Stimulated activated CD8-positive, alpha-beta memory T cell treated with anti-CD3 and anti-CD28 coated beads, Interleukin-7, amount 100 ng/mL, for 48 hours (primary cell): ENCODE results near the gene MAMDC4.
"Not testable (repeated sequence)": the region's sequence is repeated elsewhere in the genome, so short reads cannot be mapped to it uniquely, and the experiment has no call there.

Experiments used
- DNase-seq, 2 donors: peaks; one replicate each; pipeline ENCODE4 v3.0.0-alpha.2; 2020; ENCODE audit warnings: low read depth in 1 of 2; ENCODE audit errors: extremely low read depth in 1 of 2

MAMDC4 gene

DNA sequence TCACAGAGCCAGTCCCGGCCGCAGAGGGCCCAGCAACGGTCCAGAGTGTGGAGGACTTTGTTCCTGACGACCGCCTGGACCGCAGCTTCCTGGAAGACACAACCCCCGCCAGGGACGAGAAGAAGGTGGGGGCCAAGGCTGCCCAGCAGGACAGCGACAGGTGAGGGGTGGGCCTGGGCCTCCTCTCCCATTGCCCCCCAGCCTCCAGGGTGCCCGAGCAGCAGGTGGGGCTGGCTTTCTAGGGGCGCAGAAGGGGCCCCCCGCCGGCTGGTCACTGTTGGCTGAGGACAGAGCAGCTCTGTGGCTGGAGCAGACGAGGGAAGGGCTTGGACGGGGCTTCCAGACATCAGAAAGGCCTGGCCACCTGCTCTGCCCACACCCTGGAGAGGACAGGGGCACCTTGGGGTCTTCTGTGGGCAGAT, 14.3 kb upstream of the MAMDC4 start:
- not testable (repeated sequence) for DNase-seq

DNA sequence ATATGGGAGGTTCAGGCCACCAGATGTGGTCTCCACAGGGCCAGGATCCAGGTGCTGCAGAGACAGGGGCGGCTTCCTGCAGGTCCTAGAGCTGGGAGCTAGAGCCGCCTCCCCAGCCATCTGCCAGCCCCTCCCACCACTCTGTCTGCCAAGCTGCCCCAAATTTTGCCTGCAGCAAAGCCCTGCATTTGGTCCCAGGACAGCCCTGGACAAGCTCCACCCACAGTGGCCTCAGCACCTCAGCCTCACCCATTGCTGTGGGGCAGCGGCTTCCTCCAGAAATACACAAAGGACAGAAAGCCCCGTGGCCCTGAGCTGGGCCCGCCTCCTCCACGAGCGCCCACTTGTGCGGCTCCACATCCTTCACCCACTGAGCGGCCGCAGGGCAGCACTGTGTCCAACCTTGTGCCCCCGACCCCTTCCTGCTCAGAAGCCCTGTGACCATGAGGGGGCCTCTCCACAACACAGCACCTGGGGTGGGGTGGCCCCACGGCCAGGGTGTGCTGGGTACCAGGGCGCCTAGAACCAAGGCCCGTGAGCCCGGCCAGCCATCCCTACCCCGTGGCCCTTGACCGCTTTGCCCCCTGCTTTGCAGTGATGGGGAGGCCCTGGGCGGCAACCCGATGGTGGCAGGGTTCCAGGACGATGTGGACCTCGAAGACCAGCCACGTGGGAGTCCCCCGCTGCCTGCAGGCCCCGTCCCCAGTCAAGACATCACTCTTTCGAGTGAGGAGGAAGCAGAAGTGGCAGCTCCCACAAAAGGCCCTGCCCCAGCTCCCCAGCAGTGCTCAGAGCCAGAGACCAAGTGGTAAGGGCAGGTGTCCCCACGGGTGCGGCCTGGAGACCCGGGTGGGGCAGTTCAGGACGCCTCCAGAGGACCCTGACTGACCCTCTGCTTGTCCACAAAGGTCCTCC, 13.6 kb upstream of the MAMDC4 start:
- DNase-seq: no peak

DNA sequence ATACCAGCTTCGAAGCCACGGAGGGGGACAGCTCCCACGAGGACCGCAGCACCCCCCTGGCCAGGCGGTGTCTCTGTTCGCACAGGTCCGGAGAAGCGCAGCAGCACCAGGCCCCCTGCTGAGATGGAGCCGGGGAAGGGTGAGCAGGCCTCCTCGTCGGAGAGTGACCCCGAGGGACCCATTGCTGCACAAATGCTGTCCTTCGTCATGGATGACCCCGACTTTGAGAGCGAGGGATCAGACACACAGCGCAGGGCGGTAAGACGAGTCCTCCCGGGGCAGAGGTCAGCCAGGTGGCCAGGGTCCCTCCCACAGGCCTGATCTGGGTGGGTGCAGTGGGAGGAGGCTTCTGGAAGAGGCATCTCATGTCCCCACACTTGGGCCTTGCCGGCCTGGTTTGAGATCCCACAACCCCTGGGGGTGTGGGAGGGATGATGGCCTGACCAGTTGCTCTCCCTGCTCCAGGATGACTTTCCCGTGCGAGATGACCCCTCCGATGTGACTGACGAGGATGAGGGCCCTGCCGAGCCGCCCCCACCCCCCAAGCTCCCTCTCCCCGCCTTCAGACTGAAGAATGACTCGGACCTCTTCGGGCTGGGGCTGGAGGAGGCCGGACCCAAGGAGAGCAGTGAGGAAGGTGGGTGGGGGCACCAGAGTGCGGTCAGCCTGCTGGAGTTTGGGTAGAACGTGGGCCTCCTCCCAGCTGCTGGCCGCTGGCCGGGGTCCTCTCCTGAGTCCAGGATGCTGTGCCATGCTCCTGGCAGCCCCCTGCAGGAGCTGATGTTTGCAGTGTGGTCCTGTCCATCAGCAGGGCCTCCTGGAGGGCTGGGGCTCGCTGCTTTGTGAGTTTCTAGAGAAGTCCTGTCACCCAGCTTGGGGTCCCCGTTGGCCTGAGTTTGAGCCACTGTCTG, 12.7 kb upstream of the MAMDC4 start:
- DNase-seq: no peak

DNA sequence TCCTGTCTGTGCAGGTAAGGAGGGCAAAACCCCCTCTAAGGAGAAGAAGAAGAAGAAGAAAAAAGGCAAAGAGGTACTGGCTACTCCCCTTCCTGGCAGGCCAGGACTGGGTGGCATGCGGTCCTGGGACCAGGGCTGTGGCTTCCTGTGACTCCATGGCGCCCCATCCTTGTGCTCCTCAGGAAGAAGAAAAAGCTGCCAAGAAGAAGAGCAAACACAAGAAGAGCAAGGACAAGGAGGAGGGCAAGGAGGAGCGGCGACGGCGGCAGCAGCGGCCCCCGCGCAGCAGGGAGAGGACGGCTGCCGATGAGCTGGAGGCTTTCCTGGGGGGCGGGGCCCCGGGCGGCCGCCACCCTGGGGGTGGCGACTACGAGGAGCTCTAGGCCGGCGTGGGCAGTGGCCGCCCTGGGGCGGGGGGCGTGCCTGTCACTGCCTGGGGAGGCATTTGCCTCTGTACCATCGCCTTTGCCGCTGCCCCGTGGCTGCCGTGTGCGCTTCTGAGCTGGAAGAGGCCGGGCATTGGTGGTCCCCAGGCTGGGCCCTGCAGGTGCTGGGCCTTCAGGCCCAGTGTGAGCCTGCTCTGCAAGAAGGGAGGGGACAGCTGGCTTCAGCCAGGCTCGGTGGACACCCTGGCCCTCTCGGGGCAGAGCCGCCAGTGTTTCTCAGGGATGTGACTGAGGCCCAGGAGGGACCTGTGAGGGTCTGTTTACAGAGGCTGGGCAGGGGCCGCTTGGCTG, 11.8 kb upstream of the MAMDC4 start:
- DNase-seq: no peak

DNA sequence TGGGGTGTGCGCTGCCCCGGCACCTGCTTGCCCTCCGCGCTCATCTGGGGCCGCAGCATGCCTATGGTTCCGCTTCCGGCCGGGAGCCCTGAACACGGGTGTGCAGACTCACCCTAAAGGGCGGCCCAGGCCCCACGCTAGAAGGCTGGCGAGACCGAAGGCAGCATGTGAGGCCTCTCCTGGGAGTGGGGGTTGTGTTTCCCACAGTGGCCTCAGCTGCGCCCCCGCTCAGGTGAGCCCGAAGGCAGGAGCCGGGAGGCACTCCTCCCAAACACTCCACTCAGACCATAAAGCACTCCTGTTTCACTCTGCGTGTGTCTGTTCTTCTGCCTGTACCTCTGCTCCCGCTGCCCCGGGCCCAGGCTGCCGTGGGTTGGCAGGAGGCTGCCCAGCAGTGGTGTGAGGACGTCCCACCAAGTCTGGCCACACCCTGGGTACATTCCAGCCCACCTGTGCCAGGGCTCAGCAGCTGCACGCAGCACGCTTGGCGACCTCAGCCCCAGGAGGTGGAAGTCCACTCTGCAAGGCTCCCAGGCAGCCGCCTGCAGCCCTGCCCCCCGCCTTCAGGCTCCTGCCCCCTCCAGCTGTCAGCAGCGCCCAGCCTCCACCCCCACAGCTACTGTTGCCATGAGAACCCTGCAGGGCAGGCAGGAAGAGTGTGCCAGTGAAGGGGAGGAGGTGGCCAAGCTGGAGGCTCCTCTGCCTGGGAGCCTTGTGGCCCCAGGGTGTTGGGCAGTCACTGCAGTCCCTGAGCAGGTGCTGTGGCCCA, 11.1 kb upstream of the MAMDC4 start:
- no peak for DNase-seq

DNA sequence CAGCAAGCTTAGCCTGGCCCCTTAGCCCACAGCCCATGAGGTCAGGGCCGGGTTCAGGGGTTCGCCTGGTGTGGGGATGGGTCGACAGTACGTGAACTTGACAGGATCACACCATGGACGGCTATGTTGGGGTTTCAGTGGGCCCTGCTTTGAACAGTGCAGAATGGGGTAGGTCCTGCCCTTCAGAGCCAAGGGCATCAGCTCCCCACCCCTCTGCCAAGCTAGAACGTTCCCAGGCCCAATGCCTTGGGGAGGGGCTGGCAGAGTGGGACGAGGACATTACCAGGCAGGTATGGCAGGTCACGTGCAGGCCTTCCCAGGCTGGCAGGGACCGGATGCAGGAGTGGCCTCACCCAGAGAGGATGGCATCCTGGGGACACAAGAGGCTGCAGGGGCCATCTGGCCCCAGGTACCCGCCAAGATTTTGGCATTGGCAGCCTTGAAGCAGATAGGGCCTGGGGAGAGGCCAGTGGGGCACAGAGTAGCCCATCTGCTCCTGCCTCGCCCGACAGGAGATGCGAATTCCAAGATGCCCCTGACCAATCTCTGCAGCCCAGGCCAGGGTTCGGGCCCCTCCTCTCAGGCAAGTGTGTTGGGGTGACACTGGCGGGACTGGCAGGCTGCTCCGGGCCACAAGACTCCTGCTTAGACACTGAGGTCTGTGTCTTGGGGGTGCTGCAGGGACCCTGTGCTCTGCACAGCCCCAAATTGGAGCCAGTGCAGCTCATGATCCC, 10.3 kb upstream of the MAMDC4 start:
- DNase-seq: not testable (repeated sequence)

DNA sequence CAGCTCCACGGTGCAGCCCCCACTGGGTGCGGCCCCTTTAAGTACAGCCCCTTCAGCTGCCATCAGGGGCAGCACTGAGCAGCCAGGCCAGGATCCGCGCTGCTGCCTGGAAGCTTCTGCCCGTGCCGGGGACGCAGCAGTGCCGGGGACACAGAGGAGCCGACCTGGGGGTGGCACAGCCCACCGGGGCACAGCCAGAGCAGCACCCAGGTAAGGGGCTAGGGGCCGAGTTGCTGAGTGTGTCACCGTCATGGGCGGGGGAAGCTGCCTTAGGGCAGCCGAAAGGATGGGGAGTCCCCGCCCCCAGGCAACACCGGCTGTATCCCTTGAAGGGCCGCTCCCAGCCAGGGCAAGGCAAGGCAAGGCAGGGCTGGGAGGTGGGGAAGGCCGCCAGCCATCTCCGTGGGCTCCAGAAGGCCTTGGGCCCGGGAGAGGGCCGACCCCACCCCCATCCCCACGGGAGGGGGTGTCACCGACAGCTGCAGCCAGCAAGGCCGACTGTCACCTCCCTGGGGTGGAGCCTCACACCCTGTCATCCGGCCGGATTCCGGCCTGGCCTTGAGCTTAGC, 9.7 kb upstream of the MAMDC4 start, which contains the start of gene AJM1:
TSS of gene AJM1 (plus strand) at position 99 of the 569 bp plus-strand sequence. CDS start 1,937 bp downstream, outside the sequence.
- peak in 1 of 2 donors; percentile 65 for DNase-seq

DNA sequence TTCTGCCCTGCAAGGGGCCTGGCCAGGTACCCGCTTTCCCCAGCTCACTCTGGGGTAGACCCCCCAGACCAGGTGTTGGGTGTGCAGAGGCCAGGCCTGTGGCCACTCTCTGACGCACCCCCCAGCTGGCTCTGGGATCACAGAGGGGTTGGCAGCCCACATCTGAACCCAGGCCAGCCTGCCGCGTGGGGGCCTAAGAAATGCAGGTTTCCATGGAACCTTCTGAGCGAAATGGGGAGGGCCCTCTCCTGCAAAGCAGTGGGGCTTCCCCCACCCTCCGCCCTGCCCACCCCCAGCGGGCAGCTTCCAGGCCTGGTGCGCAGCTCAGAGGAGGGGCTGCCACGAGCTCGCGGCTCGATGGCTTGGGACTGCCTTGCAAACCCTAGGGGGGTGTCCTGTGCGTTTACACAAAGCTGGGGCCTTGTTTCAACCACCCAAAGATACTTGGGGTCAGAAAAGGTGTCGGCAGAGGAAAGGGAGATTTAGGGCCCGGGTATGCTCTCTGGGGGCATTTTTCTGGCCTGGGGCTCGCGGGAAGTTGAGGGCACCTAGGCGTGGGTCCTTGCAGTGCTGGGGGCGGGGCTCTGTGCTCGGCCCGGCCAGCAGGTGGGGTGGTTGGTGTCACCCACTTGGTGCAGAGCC, 8.9 kb upstream of the MAMDC4 start:
- DNase-seq: not testable (repeated sequence)

DNA sequence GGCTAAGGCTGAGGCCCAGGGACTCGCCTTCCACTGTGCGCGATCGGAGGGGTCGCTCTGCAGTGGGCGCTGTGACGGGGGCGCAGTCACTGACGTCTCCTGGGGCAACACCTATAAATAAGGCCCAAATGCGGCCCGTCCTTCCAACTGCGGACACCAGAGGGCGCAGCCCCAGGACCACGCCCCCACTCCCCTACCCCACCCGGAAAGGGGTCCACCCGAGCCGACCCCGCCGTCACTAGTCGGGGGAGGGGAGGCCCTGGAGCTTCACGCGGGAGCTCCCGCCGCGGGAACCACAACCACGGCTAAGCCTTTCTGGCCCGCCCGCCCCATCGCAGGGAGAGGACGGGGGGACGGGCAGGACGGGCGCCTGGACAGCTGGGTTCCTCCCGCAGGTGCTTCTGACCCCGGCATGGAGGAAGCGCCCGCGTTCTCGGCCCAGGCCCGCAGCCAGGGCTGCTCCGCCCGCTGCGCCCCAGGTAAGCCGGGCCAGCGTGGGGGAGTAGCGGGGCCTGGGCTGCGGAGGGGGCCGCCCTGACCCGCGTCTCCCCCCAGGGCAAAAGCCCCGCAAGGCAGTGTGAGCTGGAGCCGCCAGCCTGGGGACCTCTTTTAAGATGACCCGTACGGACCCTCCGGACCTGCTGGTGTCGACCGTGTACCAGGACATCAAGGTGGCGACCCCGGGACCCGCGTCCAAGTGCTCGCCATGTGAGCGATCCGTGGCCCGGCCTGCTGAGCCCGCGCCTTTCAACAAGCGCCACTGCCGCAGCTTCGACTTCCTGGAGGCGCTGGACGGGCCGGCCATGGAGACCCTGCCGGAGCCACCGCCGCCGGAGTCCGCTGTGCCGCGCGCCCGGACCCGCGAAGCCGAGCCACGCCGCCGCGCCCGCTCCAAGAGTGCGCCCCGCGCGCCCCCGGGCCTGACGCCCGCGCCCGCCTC, 8.1 kb upstream of the MAMDC4 start:
- DNase-seq: peak in 1 of 2 donors; percentile 28

DNA sequence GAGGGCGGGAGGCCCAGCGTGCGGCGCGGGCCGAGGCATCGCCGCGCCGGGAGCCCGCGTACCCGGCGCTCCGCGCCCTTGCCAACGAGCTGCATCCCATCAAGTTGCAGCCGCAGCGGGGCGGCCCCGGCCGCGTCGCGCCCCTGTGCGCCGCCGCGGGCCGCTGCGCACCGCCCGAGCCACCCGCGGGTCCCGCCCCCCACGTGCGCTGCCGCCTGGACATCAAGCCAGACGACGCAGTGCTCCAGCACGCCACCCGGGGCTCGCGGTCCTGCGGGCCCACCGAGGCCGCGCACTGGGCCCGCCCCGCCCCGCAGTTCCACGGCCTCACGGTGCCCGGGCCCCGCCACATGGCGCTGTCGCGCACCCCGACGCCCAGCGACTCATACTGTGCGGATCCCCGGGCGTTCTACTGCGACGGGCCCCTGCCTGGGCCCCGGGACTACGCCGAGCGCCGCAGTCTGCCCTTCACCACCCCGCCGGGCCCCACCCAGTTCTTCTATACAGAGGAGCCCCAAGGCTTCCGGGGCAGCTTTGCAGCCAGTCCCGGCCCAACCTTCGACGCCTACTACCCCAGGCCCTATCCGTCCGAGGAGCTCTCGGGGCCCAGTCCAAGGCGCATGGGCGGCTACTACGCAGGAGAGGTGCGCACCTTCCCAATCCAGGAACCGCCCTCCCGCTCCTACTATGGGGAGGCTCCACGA, 7.2 kb upstream of the MAMDC4 start:
- no peak for DNase-seq

DNA sequence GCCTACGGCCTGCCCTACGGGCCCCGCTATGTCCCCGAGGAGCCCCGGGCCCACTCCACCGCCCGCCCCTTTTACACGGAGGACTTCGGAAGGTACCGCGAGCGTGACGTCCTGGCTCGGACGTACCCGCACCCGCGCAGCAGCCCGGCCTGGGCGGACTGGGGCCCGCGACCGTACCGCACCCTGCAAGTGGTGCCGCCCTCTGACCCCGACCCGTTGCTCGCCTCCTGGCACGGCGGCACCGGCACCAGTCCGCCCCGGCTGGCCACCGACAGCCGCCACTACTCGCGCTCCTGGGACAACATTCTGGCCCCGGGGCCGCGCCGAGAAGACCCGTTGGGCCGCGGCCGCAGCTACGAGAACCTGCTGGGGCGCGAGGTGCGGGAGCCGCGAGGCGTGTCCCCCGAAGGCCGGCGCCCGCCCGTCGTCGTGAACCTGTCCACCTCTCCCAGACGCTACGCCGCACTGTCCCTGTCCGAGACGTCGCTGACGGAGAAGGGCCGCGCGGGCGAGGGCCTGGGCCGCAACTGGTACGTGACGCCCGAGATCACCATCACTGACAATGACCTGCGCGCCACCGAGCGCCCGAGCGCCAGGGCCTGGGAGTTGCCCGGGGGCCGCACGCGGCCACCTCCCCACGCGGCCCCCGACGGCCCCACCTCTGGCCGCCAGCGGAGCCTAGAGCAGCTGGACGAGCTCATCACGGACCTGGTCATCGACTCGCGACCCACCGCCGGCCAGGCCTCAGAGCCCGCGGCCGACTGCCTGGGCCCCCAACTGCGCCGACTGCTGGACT, 6.5 kb upstream of the MAMDC4 start:
- no peak for DNase-seq

DNA sequence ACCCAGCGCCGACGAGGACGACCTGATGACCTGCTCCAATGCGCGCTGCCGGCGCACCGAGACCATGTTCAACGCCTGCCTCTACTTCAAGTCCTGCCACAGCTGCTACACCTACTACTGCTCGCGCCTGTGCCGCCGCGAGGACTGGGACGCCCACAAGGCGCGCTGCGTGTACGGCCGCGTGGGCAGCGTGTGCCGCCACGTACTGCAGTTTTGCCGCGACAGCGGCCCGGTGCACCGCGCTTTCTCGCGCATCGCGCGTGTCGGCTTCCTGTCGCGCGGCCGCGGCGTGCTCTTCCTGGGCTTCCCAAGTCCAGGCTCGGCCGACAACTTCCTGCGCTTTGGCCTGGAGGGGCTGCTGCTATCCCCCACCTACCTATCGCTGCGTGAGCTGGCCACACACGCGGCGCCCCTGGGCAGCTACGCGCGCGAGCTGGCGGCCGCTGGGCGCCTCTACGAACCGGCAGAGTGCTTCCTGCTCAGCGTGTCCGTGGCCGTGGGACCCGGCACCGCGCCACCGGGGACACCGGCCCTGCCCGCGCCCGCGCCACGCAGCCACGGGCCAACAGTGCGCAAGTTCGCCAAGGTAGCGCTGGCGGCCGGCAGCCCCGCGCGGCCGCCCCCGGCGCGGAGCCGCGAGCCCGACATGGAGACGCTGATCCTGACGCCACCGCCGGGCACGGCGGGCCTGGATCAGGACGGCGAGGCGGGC, 5.6 kb upstream of the MAMDC4 start:
- no peak for DNase-seq

DNA sequence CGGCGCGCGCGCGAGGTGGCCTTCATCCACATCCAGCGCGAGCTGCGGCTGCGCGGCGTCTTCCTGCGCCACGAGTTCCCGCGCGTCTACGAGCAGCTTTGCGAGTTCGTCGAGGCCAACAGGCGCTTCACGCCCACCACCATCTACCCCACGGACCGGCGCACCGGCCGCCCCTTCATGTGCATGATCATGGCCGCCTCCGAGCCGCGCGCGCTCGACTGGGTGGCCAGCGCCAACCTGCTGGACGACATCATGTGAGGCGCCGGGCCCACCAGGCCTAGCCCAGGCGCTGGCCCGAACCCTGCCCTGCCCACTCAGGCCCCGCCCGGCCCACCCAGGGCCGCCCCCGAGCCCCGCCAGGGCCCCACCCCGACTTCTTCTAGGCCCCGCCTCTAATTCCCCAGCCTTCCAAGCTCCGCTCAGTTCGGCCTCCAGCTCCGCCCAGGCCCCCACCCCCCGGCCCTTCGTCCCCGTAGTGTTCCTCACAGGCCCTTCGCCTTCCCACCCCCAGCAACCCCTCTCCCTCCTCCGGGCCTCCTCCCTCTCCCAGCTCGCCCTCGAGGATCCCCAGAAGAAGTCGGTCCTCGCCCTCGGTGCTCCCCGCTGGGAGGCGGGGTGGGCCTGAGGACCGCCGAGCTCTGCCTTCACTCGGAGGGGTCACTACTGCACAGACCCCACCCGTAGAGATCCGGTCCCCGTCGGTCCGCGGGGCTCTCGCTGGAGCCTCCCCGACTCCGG, 4.9 kb upstream of the MAMDC4 start:
- peak in 1 of 2 donors; percentile 22 for DNase-seq

DNA sequence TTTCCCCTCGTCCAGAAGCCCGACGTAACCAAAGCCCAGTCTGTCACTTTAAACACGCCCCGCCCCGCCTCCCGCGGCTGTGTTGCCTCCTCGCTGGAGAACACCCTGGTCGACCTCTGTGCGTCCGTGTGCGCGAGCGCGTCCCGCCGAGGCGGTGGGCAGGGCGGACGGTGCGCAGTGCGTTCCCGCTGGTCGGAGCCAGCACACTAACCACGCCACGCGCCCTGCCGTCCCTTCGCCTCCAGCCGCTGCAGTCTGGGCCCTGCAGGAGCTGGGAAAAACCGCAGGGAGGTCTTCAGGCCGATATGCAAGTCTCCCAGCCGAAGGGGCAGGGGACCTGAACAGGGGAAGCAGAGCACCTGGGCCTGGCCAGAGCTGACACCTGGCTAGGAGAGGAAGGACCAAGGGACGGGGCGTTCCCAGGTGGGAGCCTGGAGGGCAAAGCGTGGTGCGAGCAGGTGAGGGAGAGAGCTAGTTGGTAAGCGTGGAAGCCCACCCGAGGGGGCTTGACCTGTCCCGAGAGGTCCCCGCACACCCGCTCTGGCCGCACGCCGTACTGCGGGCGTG, 4.2 kb upstream of the MAMDC4 start:
- DNase-seq: peak; percentile 66 to 86
